K562 (cell line): ENCODE data around the gene FDX1. TPM values are rescaled to one million over a fixed set of nuclear protein-coding genes. Genes with fewer than 3 reads are reported as not detected.

Experiments
- ATAC-seq: fragments of 200-7000 bp; cut with Tn5 transposase; 3 replicates; pipeline ENCODE4 v1.9.1; 2020; ENCODE audit warnings: moderate library complexity
- BruUV-seq: library from RNA; stranded (reverse); fragments of 400-500 nt; replicated peaks from 2 replicates; lab custom pipeline; 2021; lab: Mats Ljungman, UMichigan
- CTCF ChIA-PET: fragments of 300-600 bp; formaldehyde crosslinking; extraction: SDS; loops from one replicate; lab custom pipeline; 2021; ENCODE audit warnings: low intra/inter-chr PET ratio; lab: Yijun Ruan, JAX
- POLR2A ChIA-PET: fragments of 300-600, 350-650 bp; sonication (Branson Sonifier 250); formaldehyde crosslinking; extraction: SDS; loops from one replicate; lab custom pipeline; 2021; ENCODE audit warnings: antibody characterized with exemption, inconsistent platforms; lab: Yijun Ruan, JAX
- DNase-seq, 4 experiments: peaks; one replicate each; pipeline versions ENCODE4 v3.0.0 to v3.0.0-alpha.2; 2011 to 2018; ENCODE audit warnings: low spot score in 3 of 4, mixed read lengths in 3 of 4; ENCODE audit errors: extremely low read depth in 1 of 4
- FAIRE-seq: peaks from 2 replicates; lab custom pipeline; 2011; peaks lifted over from hg19 to GRCh38; lab: Jason Lieb, UNC
- H2AFZ ChIP-seq: 2 replicates; pipeline ENCODE4 v1.6.0; 2011; ENCODE audit warnings: low read depth, low read length, control low read depth, inconsistent platforms
- H3K27ac ChIP-seq: fragments of 200-600 bp; 3 replicates; pipeline ENCODE4 v1.8.0; 2011; ENCODE audit warnings: low read depth, mild to moderate bottlenecking, control low read depth, inconsistent platforms, low read length, moderate library complexity, mixed read lengths; ENCODE audit errors: extremely low read depth
- H3K27me3 ChIP-seq, 2 experiments: fragments of 300-600 bp in 1 of 2; 2 replicates in 1 of 2; 3 replicates in 1 of 2; pipeline versions ENCODE4 v1.6.0 to v1.8.0; 2011; ENCODE audit warnings: inconsistent platforms in 2 of 2, low read length in 2 of 2, mild to moderate bottlenecking in 1 of 2, mixed read lengths in 1 of 2, moderate library complexity in 1 of 2; ENCODE audit not compliant: control insufficient read depth in 2 of 2, insufficient read depth in 2 of 2
- H3K36me3 ChIP-seq: fragments of 300-600 bp; 3 replicates; pipeline ENCODE4 v1.8.0; 2011; ENCODE audit warnings: mild to moderate bottlenecking, low read length, inconsistent platforms; ENCODE audit not compliant: control insufficient read depth, insufficient read depth
- H3K4me1 ChIP-seq, 2 experiments: fragments of 200-600 bp in 1 of 2; replicated peaks in 1 of 2; 2 replicates in 1 of 2; 3 replicates in 1 of 2; pipeline versions ENCODE4 v1.5.1 to v1.8.0; 2011; ENCODE audit warnings: inconsistent platforms in 2 of 2, low read length in 2 of 2, mild to moderate bottlenecking in 1 of 2, mixed read lengths in 1 of 2, moderate library complexity in 1 of 2; ENCODE audit not compliant: control insufficient read depth in 2 of 2, insufficient read depth in 2 of 2
- H3K4me2 ChIP-seq: 2 replicates; pipeline ENCODE4 v1.6.1; 2011; ENCODE audit warnings: low read length, control low read depth, inconsistent platforms, mixed read lengths; ENCODE audit not compliant: insufficient read depth
- H3K4me3 ChIP-seq: fragments of 200-600 bp; sonication (generic), shearing (Covaris generic); 2 replicates; pipeline ENCODE4 v1.5.1; 2016; ENCODE audit warnings: control low read depth, inconsistent platforms
- H3K79me2 ChIP-seq: fragments of 200-600 bp; 3 replicates; pipeline ENCODE4 v1.8.0; 2011; ENCODE audit warnings: low read length, inconsistent platforms; ENCODE audit not compliant: control insufficient read depth, insufficient read depth
- H3K9ac ChIP-seq, 2 experiments: 2 replicates each; pipeline versions ENCODE4 v1.6.0 to v1.6.1; 2011; ENCODE audit warnings: low read depth in 2 of 2, low read length in 2 of 2, control low read depth in 1 of 2, inconsistent platforms in 1 of 2, mild to moderate bottlenecking in 1 of 2, mixed read lengths in 1 of 2; ENCODE audit not compliant: insufficient read depth in 1 of 2
- H3K9me1 ChIP-seq: one replicate; pipeline ENCODE4 v1.6.0; 2011; ENCODE audit warnings: inconsistent platforms, mild to moderate bottlenecking, low read length, moderate library complexity; ENCODE audit not compliant: control insufficient read depth, insufficient read depth
- H3K9me3 ChIP-seq: replicated peaks from 2 replicates; pipeline ENCODE4 v1.5.1; 2011; ENCODE audit warnings: low read depth, low read length, inconsistent platforms; ENCODE audit not compliant: control insufficient read depth, insufficient read depth
- H4K20me1 ChIP-seq: replicated peaks from 2 replicates; pipeline ENCODE4 v1.6.1; 2011; ENCODE audit warnings: low read length, inconsistent platforms, mixed read lengths; ENCODE audit not compliant: control insufficient read depth, insufficient read depth
- CHCHD3 ChIP-seq: fragments of 250-450 bp; sonication (Bioruptor Pico); IDR thresholded peaks from 2 replicates; pipeline ENCODE4 v2.1.2; 2022; ENCODE audit warnings: mild to moderate bottlenecking
- FOSL1 ChIP-seq: fragments of 200-800 bp; sonication (Bioruptor generic); conservative IDR thresholded peaks from 2 replicates; pipeline ENCODE4 v1.6.1; 2016; ENCODE audit warnings: missing genetic modification characterization, missing compliant biosample characterization
- RBM22 ChIP-seq: fragments of 200-400 bp; formaldehyde crosslinking; IDR thresholded peaks from 2 replicates; pipeline ENCODE4 v1.6.1; 2018; ENCODE audit warnings: low read length, low read depth; ENCODE audit not compliant: poor library complexity, severe bottlenecking
- WGBS: fragments of 100-300 bp; shearing (Covaris generic); methylation state at CpG from one replicate; pipeline ENCODE4 v1.1.6; 2016; ENCODE audit warnings: low coverage, mixed read lengths; ENCODE audit not compliant: insufficient coverage; ENCODE audit errors: missing lambda C conversion rate; 5-methylcytosine and 5-hydroxymethylcytosine counted together
- in situ Hi-C: fragments of 300-500 bp; cut with MboI; formaldehyde crosslinking; loops from 4 replicates; pipeline ENCODE4 v1.15.0; 2018; ENCODE audit warnings: inconsistent platforms, mixed read lengths
- intact Hi-C: fragments of 100-400 bp; cut with micrococcal nuclease; formaldehyde crosslinking; loops from 2 replicates; pipeline ENCODE4 v1.14.2; 2022
- polyA plus RNA-seq, 8 experiments: library from polyadenylated mRNA; depleted of rRNA in 4 of 8; stranded (reverse) in 5 of 8; unstranded in 3 of 8; fragments of >200 nt; fragmentation: Nextera tagmentation in 2 of 8; fragmentation: Illumina TruSeq in 1 of 8; extraction: Ambion mirVana in 2 of 8; extraction: Trizol in 1 of 8; gene quantifications; 2 replicates each; pipeline versions ENCODE4 v1.2.1 to v1.2.3, GENCODE V29; 2011 to 2014; ENCODE audit warnings: inconsistent platforms in 1 of 8, missing spikeins in 1 of 8
- total RNA-seq, 7 experiments: library from RNA; depleted of rRNA in 6 of 7; stranded (reverse); fragments of >200 nt in 6 of 7; fragmentation: Illumina TruSeq in 2 of 7; extraction: Trizol in 2 of 7; gene quantifications; 2 replicates each; pipeline versions ENCODE4 v1.2.1 to v1.2.3, GENCODE V29; 2011 to 2021; ENCODE audit warnings: low replicate concordance in 1 of 7
- TF ChIP-seq, protein P1 (sequence below), 2 experiments: fragments of 450-650 bp in 1 of 2; sonication (generic) in 1 of 2; formaldehyde crosslinking; conservative IDR thresholded peaks; 2 replicates each; pipeline versions ENCODE4 v1.4.0 to v1.8.1; 2020 to 2022; ENCODE audit warnings: mild to moderate bottlenecking in 1 of 2, missing genetic modification reagents in 1 of 2
- TF ChIP-seq, protein P2 (sequence below), 2 experiments: fragments of 450-650 bp in 1 of 2; IDR thresholded peaks; 2 replicates each; pipeline ENCODE4 v1.6.1; 2011 to 2017; ENCODE audit warnings: low read depth in 2 of 2, antibody characterized with exemption in 1 of 2, borderline replicate concordance in 1 of 2, low read length in 1 of 2, mild to moderate bottlenecking in 1 of 2, mixed read lengths in 1 of 2; ENCODE audit not compliant: control insufficient read depth in 1 of 2

The FDX1 gene
- total and polyA plus RNA-seq, 9 of the 15 experiments (the other 6 are each of a cell fraction or from before 2014, with no cell fraction given) = 6.4 to 14.3 (median 11.4) TPM

DNA sequence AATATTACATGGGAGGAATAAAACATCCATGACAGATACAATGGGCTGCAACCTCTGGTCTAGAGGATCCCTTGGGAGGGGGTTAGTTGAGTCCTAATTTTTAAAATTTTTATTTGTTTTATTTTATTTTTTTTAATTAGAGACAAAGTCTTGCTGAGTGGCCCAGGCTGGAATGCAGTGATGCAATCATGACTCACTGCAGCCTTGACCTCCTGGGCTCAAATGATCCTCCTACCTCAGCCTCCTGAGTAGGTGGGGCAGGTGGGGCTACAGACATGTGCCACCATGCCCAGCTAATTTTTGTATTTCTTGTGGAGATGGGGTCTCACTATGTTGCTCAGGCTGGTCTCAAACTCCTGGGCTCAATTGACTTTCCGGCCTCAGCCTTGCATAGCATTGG lies 43.1 kb downstream of the FDX1 start (continued):
- TF ChIP-seq FOSL1 = peak; percentile 45

DNA sequence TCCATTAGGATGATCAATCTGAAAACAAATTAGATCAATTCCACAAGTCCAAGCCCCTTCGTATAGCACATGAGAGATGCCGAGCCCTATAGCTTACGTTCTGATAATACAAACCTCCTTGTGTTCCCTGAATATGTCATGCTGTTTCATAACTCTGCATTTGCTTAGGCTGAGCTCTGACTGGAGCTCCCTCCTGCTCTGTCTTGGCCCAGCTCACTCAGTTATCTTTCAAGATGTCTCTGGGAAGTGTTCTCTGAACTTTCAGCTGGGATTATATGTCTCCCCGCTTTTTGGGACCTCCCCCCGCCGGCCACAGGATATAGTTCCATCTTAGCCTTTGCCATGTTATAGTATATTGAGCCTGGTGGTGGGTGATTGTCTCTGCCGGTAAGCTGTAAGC lies 44.0 kb downstream of the FDX1 start:
- no peaks in the 10 kb centered on the region for H4K20me1 ChIP-seq
- intact Hi-C loops (no loop called here), in situ Hi-C loops (no loop called here)
- DNase-seq = no peak
- ChIA-PET POLR2A (interaction anchor here (0.5 to 1.2 kb wide), 2 partner anchors 8 to 708 kb away, joined by 3 to 4 read pairs; no protein-coding TSS in a partner anchor), CTCF (no interaction called here)
- FAIRE-seq = no peak
- H3K27me3 ChIP-seq = no peaks in the 10 kb centered on the region
- WGBS = 26% methylated on average over 7 of the region's 7 CpGs
- H3K4me3 ChIP-seq = no peak overlapping the region
- no TSS peak for BruUV-seq
- no peaks in the 10 kb centered on the region for H3K79me2 ChIP-seq
- no peak overlapping the region for H3K4me2 ChIP-seq
- no peak overlapping the region for H2AFZ ChIP-seq
- H3K36me3 ChIP-seq = no peaks in the 10 kb centered on the region
- H3K4me1 ChIP-seq = no peaks in the 10 kb centered on the region
- TF ChIP-seq RBM22 (no peak), CHCHD3 (CRISPR knock-in tag) (no peak)
- TF ChIP-seq, protein P1, sequence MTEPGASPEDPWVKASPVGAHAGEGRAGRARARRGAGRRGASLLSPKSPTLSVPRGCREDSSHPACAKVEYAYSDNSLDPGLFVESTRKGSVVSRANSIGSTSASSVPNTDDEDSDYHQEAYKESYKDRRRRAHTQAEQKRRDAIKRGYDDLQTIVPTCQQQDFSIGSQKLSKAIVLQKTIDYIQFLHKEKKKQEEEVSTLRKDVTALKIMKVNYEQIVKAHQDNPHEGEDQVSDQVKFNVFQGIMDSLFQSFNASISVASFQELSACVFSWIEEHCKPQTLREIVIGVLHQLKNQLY (CRISPR knock-in tag; conservative IDR thresholded peaks at IDR 0.05) = no peak
- TF ChIP-seq, protein P2, sequence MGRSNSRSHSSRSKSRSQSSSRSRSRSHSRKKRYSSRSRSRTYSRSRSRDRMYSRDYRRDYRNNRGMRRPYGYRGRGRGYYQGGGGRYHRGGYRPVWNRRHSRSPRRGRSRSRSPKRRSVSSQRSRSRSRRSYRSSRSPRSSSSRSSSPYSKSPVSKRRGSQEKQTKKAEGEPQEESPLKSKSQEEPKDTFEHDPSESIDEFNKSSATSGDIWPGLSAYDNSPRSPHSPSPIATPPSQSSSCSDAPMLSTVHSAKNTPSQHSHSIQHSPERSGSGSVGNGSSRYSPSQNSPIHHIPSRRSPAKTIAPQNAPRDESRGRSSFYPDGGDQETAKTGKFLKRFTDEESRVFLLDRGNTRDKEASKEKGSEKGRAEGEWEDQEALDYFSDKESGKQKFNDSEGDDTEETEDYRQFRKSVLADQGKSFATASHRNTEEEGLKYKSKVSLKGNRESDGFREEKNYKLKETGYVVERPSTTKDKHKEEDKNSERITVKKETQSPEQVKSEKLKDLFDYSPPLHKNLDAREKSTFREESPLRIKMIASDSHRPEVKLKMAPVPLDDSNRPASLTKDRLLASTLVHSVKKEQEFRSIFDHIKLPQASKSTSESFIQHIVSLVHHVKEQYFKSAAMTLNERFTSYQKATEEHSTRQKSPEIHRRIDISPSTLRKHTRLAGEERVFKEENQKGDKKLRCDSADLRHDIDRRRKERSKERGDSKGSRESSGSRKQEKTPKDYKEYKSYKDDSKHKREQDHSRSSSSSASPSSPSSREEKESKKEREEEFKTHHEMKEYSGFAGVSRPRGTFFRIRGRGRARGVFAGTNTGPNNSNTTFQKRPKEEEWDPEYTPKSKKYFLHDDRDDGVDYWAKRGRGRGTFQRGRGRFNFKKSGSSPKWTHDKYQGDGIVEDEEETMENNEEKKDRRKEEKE (IDR thresholded peaks at IDR 0.05; ENCODE audit: borderline replicate concordance in 1 of 2, control insufficient read depth in 1 of 2, low read depth in 2 of 2, low read length in 1 of 2) = no peak
- no peak for ATAC-seq
- H3K9ac ChIP-seq = no peak overlapping the region
- H3K9me3 ChIP-seq = no peaks in the 10 kb centered on the region
- no peak overlapping the region for H3K27ac ChIP-seq
- H3K9me1 ChIP-seq = no peaks in the 10 kb centered on the region
